Adrenal gland (tissue), 5 donors: Measurements from ENCODE around the gene RASA4B.
"Not testable (repeated sequence)": the region's sequence is repeated elsewhere in the genome, so short reads cannot be mapped to it uniquely, and the experiment has no call there.

ENCODE experiments used
- POLR2A ChIP-seq, 2 donors: fragments of 450-650 bp; IDR thresholded peaks; one replicate each; pipeline ENCODE4 v1.6.1; 2017; ENCODE audit warnings: antibody characterized with exemption in 2 of 2, mild to moderate bottlenecking in 2 of 2, moderate library complexity in 1 of 2
- TF ChIP-seq, protein P1 (sequence below), 6 experiments: fragments of 450-650 bp in 4 of 6; fragments of 200-600 bp in 2 of 6; sonication (generic) in 1 of 6; IDR thresholded peaks; 1 replicate in 5 of 6; 2 replicates in 1 of 6; pipeline versions ENCODE4 v1.5.1 to v1.8.0; 2016 to 2021; ENCODE audit warnings: antibody characterized with exemption in 6 of 6, mild to moderate bottlenecking in 2 of 6, moderate library complexity in 1 of 6
- donor health status: DM: no; HTN: no; CAD: no.

DNA sequence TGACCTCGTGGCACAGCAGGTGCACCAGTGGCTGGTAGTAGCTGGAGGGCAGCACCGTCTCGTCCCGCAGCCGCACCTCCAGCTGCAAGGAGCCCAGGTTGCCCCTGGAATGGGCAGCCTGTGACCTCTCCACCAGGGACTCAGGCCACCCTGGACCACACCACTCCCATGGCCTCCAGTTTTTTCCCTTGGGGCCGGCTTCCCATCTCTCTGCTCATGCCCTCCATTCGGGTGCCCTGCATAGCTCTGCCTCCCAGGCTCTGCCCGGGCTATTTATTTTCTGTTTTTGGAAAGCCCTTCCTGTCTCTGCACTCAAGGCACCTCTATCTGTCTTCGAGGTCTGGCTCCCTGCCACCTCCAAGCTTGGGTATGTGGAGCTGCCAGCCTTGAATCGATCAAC, 20.7 kb downstream of the RASA4B start:
- TF ChIP-seq, protein P1, sequence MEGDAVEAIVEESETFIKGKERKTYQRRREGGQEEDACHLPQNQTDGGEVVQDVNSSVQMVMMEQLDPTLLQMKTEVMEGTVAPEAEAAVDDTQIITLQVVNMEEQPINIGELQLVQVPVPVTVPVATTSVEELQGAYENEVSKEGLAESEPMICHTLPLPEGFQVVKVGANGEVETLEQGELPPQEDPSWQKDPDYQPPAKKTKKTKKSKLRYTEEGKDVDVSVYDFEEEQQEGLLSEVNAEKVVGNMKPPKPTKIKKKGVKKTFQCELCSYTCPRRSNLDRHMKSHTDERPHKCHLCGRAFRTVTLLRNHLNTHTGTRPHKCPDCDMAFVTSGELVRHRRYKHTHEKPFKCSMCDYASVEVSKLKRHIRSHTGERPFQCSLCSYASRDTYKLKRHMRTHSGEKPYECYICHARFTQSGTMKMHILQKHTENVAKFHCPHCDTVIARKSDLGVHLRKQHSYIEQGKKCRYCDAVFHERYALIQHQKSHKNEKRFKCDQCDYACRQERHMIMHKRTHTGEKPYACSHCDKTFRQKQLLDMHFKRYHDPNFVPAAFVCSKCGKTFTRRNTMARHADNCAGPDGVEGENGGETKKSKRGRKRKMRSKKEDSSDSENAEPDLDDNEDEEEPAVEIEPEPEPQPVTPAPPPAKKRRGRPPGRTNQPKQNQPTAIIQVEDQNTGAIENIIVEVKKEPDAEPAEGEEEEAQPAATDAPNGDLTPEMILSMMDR (IDR thresholded peaks at IDR 0.05) = not testable (repeated sequence)
- not testable (repeated sequence) for TF ChIP-seq POLR2A (IDR thresholded peaks at IDR 0.05)
